Measurements from ENCODE around the gene TM4SF1.

DNA sequence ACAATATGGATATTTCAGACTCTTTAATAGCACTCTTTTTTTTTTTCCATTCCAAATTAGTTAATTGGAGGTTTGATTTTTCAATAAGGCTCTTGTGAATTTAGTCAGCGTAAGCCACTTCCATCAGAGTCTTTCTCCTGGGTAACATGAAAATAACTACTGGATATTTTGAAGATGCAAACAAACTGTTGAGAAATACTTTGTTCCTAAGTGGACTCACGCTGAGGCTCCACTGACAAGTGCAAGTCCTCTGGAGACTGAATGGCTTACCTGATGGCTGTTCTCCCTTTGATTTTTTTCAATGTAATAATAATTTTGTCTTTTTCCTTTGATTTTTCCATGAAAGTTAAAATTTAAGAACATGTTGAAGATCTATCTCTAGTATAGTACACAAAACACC, 26.0 kb upstream of the TM4SF1 start:
- TF ChIP-seq CTCF (IDR thresholded peaks at IDR 0.05) (no peak), POLR2AphosphoS5 (IDR thresholded peaks at IDR 0.05) (no peak)

All from prostate gland (tissue), 2 donors.